HepG2 (cell line): ENCODE measurements around the gene MYOF. TPM values are rescaled to one million over a fixed set of nuclear protein-coding genes. Genes with fewer than 3 reads are reported as not detected.

Source experiments
- ATAC-seq: fragments of 200-7000 bp; cut with Tn5 transposase; 3 replicates; pipeline ENCODE4 v1.9.1; 2020; ENCODE audit warnings: mild to moderate bottlenecking, moderate library complexity
- BruUV-seq: library from RNA; stranded (reverse); fragments of 400-500 nt; replicated peaks from 2 replicates; lab custom pipeline; 2021; lab: Mats Ljungman, UMichigan
- CTCF ChIA-PET: fragments of 300-600 bp; formaldehyde crosslinking; extraction: SDS; loops from one replicate; lab custom pipeline; 2021; ENCODE audit warnings: low total read pairs, inconsistent platforms, low intra/inter-chr PET ratio; lab: Yijun Ruan, JAX
- POLR2A ChIA-PET: fragments of 350-600 bp; sonication (Branson Sonifier 250); formaldehyde crosslinking; loops from one replicate; lab custom pipeline; 2020; ENCODE audit warnings: antibody characterized with exemption, inconsistent platforms; lab: Yijun Ruan, JAX
- DNase-seq: peaks from one replicate; pipeline ENCODE4 v3.0.0-alpha.2; 2015; ENCODE audit warnings: low spot score
- FAIRE-seq: peaks from 3 replicates; lab custom pipeline; 2011; peaks lifted over from hg19 to GRCh38; lab: Jason Lieb, UNC
- H2AFZ ChIP-seq: one replicate; pipeline ENCODE4 v1.6.1; 2011; ENCODE audit warnings: low read length, inconsistent platforms
- H3K27ac ChIP-seq: fragments of 300-600 bp; 3 replicates; pipeline ENCODE4 v1.8.0; 2011; ENCODE audit warnings: mixed run types, mild to moderate bottlenecking, mixed read lengths, low read length, inconsistent platforms; ENCODE audit not compliant: insufficient read depth; ENCODE audit errors: extremely low read length
- H3K27me3 ChIP-seq, 2 experiments: fragments of 200-600 bp in 1 of 2; 2 replicates in 1 of 2; 3 replicates in 1 of 2; pipeline versions ENCODE4 v1.6.0 to v1.8.0; 2011; ENCODE audit warnings: low read length in 2 of 2, mild to moderate bottlenecking in 2 of 2, moderate library complexity in 2 of 2, inconsistent platforms in 1 of 2; ENCODE audit not compliant: insufficient read depth in 2 of 2, control insufficient read depth in 1 of 2
- H3K36me3 ChIP-seq, 2 experiments: fragments of 200-600 bp in 1 of 2; replicated peaks in 1 of 2; 2 replicates in 1 of 2; 3 replicates in 1 of 2; pipeline versions ENCODE4 v1.5.1 to v1.8.0; 2011; ENCODE audit warnings: low read length in 2 of 2, inconsistent platforms in 1 of 2; ENCODE audit not compliant: insufficient read depth in 2 of 2, control insufficient read depth in 1 of 2
- H3K4me1 ChIP-seq: 2 replicates; pipeline ENCODE4 v1.5.1; 2012; ENCODE audit warnings: low read length, inconsistent platforms; ENCODE audit not compliant: insufficient read depth
- H3K4me2 ChIP-seq: 2 replicates; pipeline ENCODE4 v1.6.0; 2011; ENCODE audit warnings: low read depth, low read length, inconsistent platforms
- H3K4me3 ChIP-seq, 3 experiments: fragments of 200-600 bp in 1 of 3; sonication (generic), shearing (Covaris generic) in 1 of 3; replicated peaks in 1 of 3; 2 replicates each; pipeline ENCODE4 v1.5.1; 2011 to 2016; ENCODE audit warnings: low read length in 3 of 3, inconsistent platforms in 2 of 3, low read depth in 2 of 3, mild to moderate bottlenecking in 2 of 3, control low read depth in 1 of 3, mixed read lengths in 1 of 3; ENCODE audit not compliant: insufficient read depth in 1 of 3
- H3K79me2 ChIP-seq: one replicate; pipeline ENCODE4 v1.6.1; 2011; ENCODE audit warnings: low read length, inconsistent platforms; ENCODE audit not compliant: insufficient read depth
- H3K9ac ChIP-seq: 2 replicates; pipeline ENCODE4 v1.6.0; 2011; ENCODE audit warnings: mild to moderate bottlenecking, low read depth, low read length, inconsistent platforms; ENCODE audit not compliant: insufficient read depth
- H3K9me3 ChIP-seq: 2 replicates; pipeline ENCODE4 v1.5.1; 2012; ENCODE audit warnings: mild to moderate bottlenecking, low read length
- H4K20me1 ChIP-seq: 2 replicates; pipeline ENCODE4 v1.6.0; 2011; ENCODE audit warnings: inconsistent platforms, mild to moderate bottlenecking, low read length, moderate library complexity; ENCODE audit not compliant: insufficient read depth
- MAFF ChIP-seq: IDR thresholded peaks from 2 replicates; pipeline ENCODE4 v1.6.1; 2011; ENCODE audit warnings: low read depth, low read length, improper control_type of control experiment
- MAFK ChIP-seq, 2 experiments: IDR thresholded peaks in 1 of 2; conservative IDR thresholded peaks in 1 of 2; 2 replicates each; pipeline ENCODE4 v1.6.1; 2011; ENCODE audit warnings: improper control_type of control experiment in 2 of 2, low read length in 2 of 2
- SP1 ChIP-seq, 2 experiments: fragments of 450-650 bp in 1 of 2; sonication (generic) in 1 of 2; formaldehyde crosslinking in 1 of 2; IDR thresholded peaks; 2 replicates each; pipeline versions ENCODE4 v1.4.0 to v1.6.1; 2016 to 2020; ENCODE audit warnings: missing genetic modification reagents in 1 of 2
- ZMAT5 ChIP-seq: sonication (generic); formaldehyde crosslinking; IDR thresholded peaks from 2 replicates; pipeline ENCODE4 v1.5.0; 2020; ENCODE audit warnings: mild to moderate bottlenecking, low read depth, missing genetic modification reagents, borderline replicate concordance
- WGBS: methylation state at CpG from one replicate; pipeline ENCODE4 v1.1.6; 2017; ENCODE audit warnings: low lambda C conversion rate; 5-methylcytosine and 5-hydroxymethylcytosine counted together
- in situ Hi-C: cut with HindIII; loops from 2 replicates; pipeline ENCODE4 v1.10.0; 2017; ENCODE audit warnings: low pct_unique_long_range_greater_than_20kb; ENCODE audit not compliant: extremely low pct_ligation_motif_present
- intact Hi-C: fragments of 100-400 bp; cut with micrococcal nuclease; formaldehyde crosslinking; loops from one replicate; pipeline ENCODE4 v1.10.0; 2022; ENCODE audit not compliant: unreplicated experiment
- polyA plus RNA-seq, 8 experiments: library from polyadenylated mRNA; depleted of rRNA in 3 of 8; stranded (reverse) in 7 of 8; unstranded in 1 of 8; fragments of >200 nt; fragmentation: Illumina TruSeq in 4 of 8; extraction: Trizol in 4 of 8; gene quantifications; 2 replicates each; pipeline versions ENCODE4 v1.2.1 to v1.2.3, GENCODE V29; 2011 to 2016; ENCODE audit warnings: low read depth in 4 of 8, missing spikeins in 1 of 8, mixed read lengths in 1 of 8; ENCODE audit not compliant: insufficient read depth in 1 of 8
- total RNA-seq, 5 experiments: library from RNA; depleted of rRNA; stranded (reverse); fragments of >200 nt; fragmentation: Illumina TruSeq; extraction: Trizol; gene quantifications; 2 replicates each; pipeline ENCODE4 v1.2.3, GENCODE V29; 2016; ENCODE audit warnings: low read depth in 1 of 5
- TF ChIP-seq, protein P1 (sequence below): sonication (generic); formaldehyde crosslinking; IDR thresholded peaks from 2 replicates; pipeline ENCODE4 v1.4.0; 2020; ENCODE audit warnings: mild to moderate bottlenecking, missing genetic modification reagents
- TF ChIP-seq, protein P2 (sequence below): IDR thresholded peaks from 2 replicates; pipeline ENCODE4 v1.6.1; 2018; ENCODE audit warnings: missing genetic modification reagents, mild to moderate bottlenecking, missing compliant biosample characterization
- TF ChIP-seq, protein P3 (sequence below): sonication (generic); formaldehyde crosslinking; IDR thresholded peaks from 2 replicates; pipeline ENCODE4 v1.4.0; 2020; ENCODE audit warnings: mild to moderate bottlenecking, low read depth, missing genetic modification reagents

MYOF gene
- total and polyA plus RNA-seq, 2 of the 13 experiments (the other 11 are each of a cell fraction or from before 2014, with no cell fraction given): 0.18 to 0.42 TPM

GRCh38 chr10:93410697-93411348, 71.3 kb downstream of the MYOF start:
- intact Hi-C loops (no loop called here), in situ Hi-C loops (no loop called here)
- BruUV-seq: no TSS peak
- Histone ChIP-seq H3K27ac (no peak overlapping the region), H4K20me1 (no peaks in the 10 kb centered on the region), H3K27me3 (no peaks in the 10 kb centered on the region), H3K79me2 (no peaks in the 10 kb centered on the region), H3K4me2 (no peak overlapping the region), H3K36me3 (no peaks in the 10 kb centered on the region), H3K9ac (no peak overlapping the region), H2AFZ (no peak overlapping the region), H3K4me3 (no peak overlapping the region), H3K9me3 (no peaks in the 10 kb centered on the region), H3K4me1 (peaks cover 9% of the 10 kb centered on the region)
- ATAC-seq: no peak
- POLR2A ChIA-PET: no interaction called here
- 32% methylated on average over 6 of the region's 6 CpGs for WGBS
- no peak for FAIRE-seq
- no peak for DNase-seq
- TF ChIP-seq MAFF (peak; percentile 32; the same call in 1 of the 2 replicates), MAFK (conservative IDR thresholded peaks at IDR 0.05 in 1 of 2, IDR thresholded peaks at IDR 0.05 in 1 of 2; ENCODE audit: low read length in 2 of 2) (peak; percentile 50 to 79), ZMAT5 (CRISPR knock-in tag) (no peak)
- TF ChIP-seq, protein P1, sequence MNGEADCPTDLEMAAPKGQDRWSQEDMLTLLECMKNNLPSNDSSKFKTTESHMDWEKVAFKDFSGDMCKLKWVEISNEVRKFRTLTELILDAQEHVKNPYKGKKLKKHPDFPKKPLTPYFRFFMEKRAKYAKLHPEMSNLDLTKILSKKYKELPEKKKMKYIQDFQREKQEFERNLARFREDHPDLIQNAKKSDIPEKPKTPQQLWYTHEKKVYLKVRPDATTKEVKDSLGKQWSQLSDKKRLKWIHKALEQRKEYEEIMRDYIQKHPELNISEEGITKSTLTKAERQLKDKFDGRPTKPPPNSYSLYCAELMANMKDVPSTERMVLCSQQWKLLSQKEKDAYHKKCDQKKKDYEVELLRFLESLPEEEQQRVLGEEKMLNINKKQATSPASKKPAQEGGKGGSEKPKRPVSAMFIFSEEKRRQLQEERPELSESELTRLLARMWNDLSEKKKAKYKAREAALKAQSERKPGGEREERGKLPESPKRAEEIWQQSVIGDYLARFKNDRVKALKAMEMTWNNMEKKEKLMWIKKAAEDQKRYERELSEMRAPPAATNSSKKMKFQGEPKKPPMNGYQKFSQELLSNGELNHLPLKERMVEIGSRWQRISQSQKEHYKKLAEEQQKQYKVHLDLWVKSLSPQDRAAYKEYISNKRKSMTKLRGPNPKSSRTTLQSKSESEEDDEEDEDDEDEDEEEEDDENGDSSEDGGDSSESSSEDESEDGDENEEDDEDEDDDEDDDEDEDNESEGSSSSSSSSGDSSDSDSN: no peak
- CTCF ChIA-PET: no interaction called here

DNA sequence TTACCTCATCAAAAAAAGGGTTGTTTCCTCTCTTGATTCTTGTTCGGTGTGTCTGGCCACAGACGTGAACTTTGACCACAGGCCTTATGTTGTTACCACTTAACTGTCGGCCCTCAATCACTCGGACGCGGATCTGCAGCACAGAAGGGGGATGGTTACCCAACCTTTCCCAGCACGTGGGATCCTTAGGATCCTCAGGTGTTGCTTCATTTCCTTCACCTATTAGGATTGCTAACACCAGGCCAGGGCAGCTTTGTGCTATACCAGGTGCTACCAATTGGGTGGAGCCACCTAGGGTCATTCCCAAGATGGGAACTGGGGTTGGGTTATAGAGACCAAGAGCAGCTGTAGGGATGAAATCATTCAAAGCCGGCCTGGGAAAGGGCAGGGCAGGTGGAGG, 73.4 kb downstream of the MYOF start:
- Histone ChIP-seq H3K27ac (no peak overlapping the region), H4K20me1 (no peaks in the 10 kb centered on the region), H3K27me3 (no peaks in the 10 kb centered on the region; a peak in 1 of 5 replicates), H3K9ac (no peak overlapping the region), H3K4me1 (peaks cover 9% of the 10 kb centered on the region), H3K79me2 (no peaks in the 10 kb centered on the region), H2AFZ (peak overlapping the region; percentile 32), H3K4me2 (peak overlapping the region; percentile 56), H3K36me3 (no peaks in the 10 kb centered on the region), H3K9me3 (no peaks in the 10 kb centered on the region), H3K4me3 (no peak overlapping the region)
- in situ Hi-C loops: no loop called here
- ChIA-PET CTCF (no interaction called here), POLR2A (no interaction called here)
- WGBS: 3% methylated on average over 8 of the region's 8 CpGs
- no TSS peak for BruUV-seq
- ATAC-seq (peak; percentile 39; the same call in 2 of the 3 replicates), FAIRE-seq (no peak), DNase-seq (peak; percentile 10)
- intact Hi-C loops: no loop called here
- TF ChIP-seq, protein P2, sequence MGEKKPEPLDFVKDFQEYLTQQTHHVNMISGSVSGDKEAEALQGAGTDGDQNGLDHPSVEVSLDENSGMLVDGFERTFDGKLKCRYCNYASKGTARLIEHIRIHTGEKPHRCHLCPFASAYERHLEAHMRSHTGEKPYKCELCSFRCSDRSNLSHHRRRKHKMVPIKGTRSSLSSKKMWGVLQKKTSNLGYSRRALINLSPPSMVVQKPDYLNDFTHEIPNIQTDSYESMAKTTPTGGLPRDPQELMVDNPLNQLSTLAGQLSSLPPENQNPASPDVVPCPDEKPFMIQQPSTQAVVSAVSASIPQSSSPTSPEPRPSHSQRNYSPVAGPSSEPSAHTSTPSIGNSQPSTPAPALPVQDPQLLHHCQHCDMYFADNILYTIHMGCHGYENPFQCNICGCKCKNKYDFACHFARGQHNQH (CRISPR knock-in tag): no peak
- TF ChIP-seq, protein P3, sequence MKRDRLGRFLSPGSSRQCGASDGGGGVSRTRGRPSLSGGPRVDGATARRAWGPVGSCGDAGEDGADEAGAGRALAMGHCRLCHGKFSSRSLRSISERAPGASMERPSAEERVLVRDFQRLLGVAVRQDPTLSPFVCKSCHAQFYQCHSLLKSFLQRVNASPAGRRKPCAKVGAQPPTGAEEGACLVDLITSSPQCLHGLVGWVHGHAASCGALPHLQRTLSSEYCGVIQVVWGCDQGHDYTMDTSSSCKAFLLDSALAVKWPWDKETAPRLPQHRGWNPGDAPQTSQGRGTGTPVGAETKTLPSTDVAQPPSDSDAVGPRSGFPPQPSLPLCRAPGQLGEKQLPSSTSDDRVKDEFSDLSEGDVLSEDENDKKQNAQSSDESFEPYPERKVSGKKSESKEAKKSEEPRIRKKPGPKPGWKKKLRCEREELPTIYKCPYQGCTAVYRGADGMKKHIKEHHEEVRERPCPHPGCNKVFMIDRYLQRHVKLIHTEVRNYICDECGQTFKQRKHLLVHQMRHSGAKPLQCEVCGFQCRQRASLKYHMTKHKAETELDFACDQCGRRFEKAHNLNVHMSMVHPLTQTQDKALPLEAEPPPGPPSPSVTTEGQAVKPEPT (CRISPR knock-in tag): no peak
- TF ChIP-seq SP1 (IDR thresholded peaks at IDR 0.05): no peak
- TF ChIP-seq SP1 (CRISPR knock-in tag; IDR thresholded peaks at IDR 0.05): no peak
